ENCODE measurements around the gene C1QTNF9B.

C1QTNF9B gene

GRCh38 chr13:23921451-23921888, 24.2 kb upstream of the C1QTNF9B start:
- Histone ChIP-seq H3K4me1 (ENCODE audit: control insufficient read depth, insufficient read depth, low read length) (no peaks in the 10 kb centered on the region), H3K27ac (ENCODE audit: insufficient read depth, low read depth, low read length, poor library complexity, severe bottlenecking) (no peak overlapping the region), H3K27me3 (ENCODE audit: control insufficient read depth, insufficient read depth, low read length, poor library complexity, severe bottlenecking) (no peaks in the 10 kb centered on the region), H3K9me3 (ENCODE audit: control insufficient read depth, low read length) (no peaks in the 10 kb centered on the region), H3K4me3 (ENCODE audit: insufficient read depth, low read depth, low read length) (no peak overlapping the region), H3K36me3 (ENCODE audit: control insufficient read depth, insufficient read depth, low read length) (no peaks in the 10 kb centered on the region)
- 10 to 20% methylated on average over 2 of the region's 2 CpGs for WGBS, 2 experiments

- no peaks in the 10 kb centered on the region for H3K27me3 ChIP-seq (ENCODE audit: control insufficient read depth, insufficient read depth, low read length, poor library complexity, severe bottlenecking)
- WGBS, 2 experiments: 95% methylated on average over 1 of the region's 1 CpG; no CpG with 5 or more reads in 1 of the 2 experiments
- H3K4me3 ChIP-seq (ENCODE audit: insufficient read depth, low read depth, low read length): no peak overlapping the region
Observed at GRCh38 chr13:23919006-23919405, 21.7 kb upstream of the C1QTNF9B start.

GRCh38 chr13:23918208-23918607, 20.9 kb upstream of the C1QTNF9B start:
- H3K36me3 ChIP-seq (ENCODE audit: control insufficient read depth, insufficient read depth, low read length): no peaks in the 10 kb centered on the region
- no peaks in the 10 kb centered on the region for H3K4me1 ChIP-seq (ENCODE audit: control insufficient read depth, insufficient read depth, low read length)
- H3K27ac ChIP-seq (ENCODE audit: insufficient read depth, low read depth, low read length, poor library complexity, severe bottlenecking): no peak overlapping the region
- no peak overlapping the region for H3K4me3 ChIP-seq (ENCODE audit: insufficient read depth, low read depth, low read length)
- H3K9me3 ChIP-seq (ENCODE audit: control insufficient read depth, low read length): no peaks in the 10 kb centered on the region
- 88 to 89% methylated on average over 2 of the region's 2 CpGs for WGBS, 2 experiments
- H3K27me3 ChIP-seq (ENCODE audit: control insufficient read depth, insufficient read depth, low read length, poor library complexity, severe bottlenecking): no peaks in the 10 kb centered on the region

More at GRCh38 chr13:23919006-23919405, 21.7 kb upstream of the C1QTNF9B start:
- no peak overlapping the region for H3K27ac ChIP-seq (ENCODE audit: insufficient read depth, low read depth, low read length, poor library complexity, severe bottlenecking)
- H3K9me3 ChIP-seq (ENCODE audit: control insufficient read depth, low read length): no peaks in the 10 kb centered on the region
- no peaks in the 10 kb centered on the region for H3K4me1 ChIP-seq (ENCODE audit: control insufficient read depth, insufficient read depth, low read length)
- H3K36me3 ChIP-seq (ENCODE audit: control insufficient read depth, insufficient read depth, low read length): no peaks in the 10 kb centered on the region

- WGBS, 2 experiments: 88 to 95% methylated on average over 2 of the region's 3 CpGs
- H3K4me1 ChIP-seq (ENCODE audit: control insufficient read depth, insufficient read depth, low read length): no peaks in the 10 kb centered on the region
Observed at GRCh38 chr13:23915308-23915707, 18.0 kb upstream of the C1QTNF9B start.

GRCh38 chr13:23912469-23912868, 15.2 kb upstream of the C1QTNF9B start:
- no peaks in the 10 kb centered on the region for H3K4me1 ChIP-seq (ENCODE audit: control insufficient read depth, insufficient read depth, low read length)
- H3K9me3 ChIP-seq (ENCODE audit: control insufficient read depth, low read length): no peaks in the 10 kb centered on the region
- no peak overlapping the region for H3K4me3 ChIP-seq (ENCODE audit: insufficient read depth, low read depth, low read length)
- H3K36me3 ChIP-seq (ENCODE audit: control insufficient read depth, insufficient read depth, low read length): no peaks in the 10 kb centered on the region
- H3K27ac ChIP-seq (ENCODE audit: insufficient read depth, low read depth, low read length, poor library complexity, severe bottlenecking): no peak overlapping the region
- no peaks in the 10 kb centered on the region for H3K27me3 ChIP-seq (ENCODE audit: control insufficient read depth, insufficient read depth, low read length, poor library complexity, severe bottlenecking)
- WGBS, 2 experiments: 73 to 86% methylated on average over 1 of the region's 1 CpG

More at GRCh38 chr13:23915308-23915707, 18.0 kb upstream of the C1QTNF9B start:
- H3K4me3 ChIP-seq (ENCODE audit: insufficient read depth, low read depth, low read length): no peak overlapping the region
- H3K36me3 ChIP-seq (ENCODE audit: control insufficient read depth, insufficient read depth, low read length): no peaks in the 10 kb centered on the region
- H3K27ac ChIP-seq (ENCODE audit: insufficient read depth, low read depth, low read length, poor library complexity, severe bottlenecking): no peak overlapping the region
- no peaks in the 10 kb centered on the region for H3K27me3 ChIP-seq (ENCODE audit: control insufficient read depth, insufficient read depth, low read length, poor library complexity, severe bottlenecking)
- no peaks in the 10 kb centered on the region for H3K9me3 ChIP-seq (ENCODE audit: control insufficient read depth, low read length)

GRCh38 chr13:23909606-23910005, 12.3 kb upstream of the C1QTNF9B start:
- Histone ChIP-seq H3K36me3 (ENCODE audit: control insufficient read depth, insufficient read depth, low read length) (no peaks in the 10 kb centered on the region), H3K4me3 (ENCODE audit: insufficient read depth, low read depth, low read length) (no peak overlapping the region), H3K27me3 (ENCODE audit: control insufficient read depth, insufficient read depth, low read length, poor library complexity, severe bottlenecking) (no peaks in the 10 kb centered on the region), H3K9me3 (ENCODE audit: control insufficient read depth, low read length) (no peaks in the 10 kb centered on the region), H3K27ac (ENCODE audit: insufficient read depth, low read depth, low read length, poor library complexity, severe bottlenecking) (no peak overlapping the region), H3K4me1 (ENCODE audit: control insufficient read depth, insufficient read depth, low read length) (no peaks in the 10 kb centered on the region)

- H3K9me3 ChIP-seq (ENCODE audit: control insufficient read depth, low read length): no peaks in the 10 kb centered on the region
- H3K27ac ChIP-seq (ENCODE audit: insufficient read depth, low read depth, low read length, poor library complexity, severe bottlenecking): no peak overlapping the region
- 98% methylated on average over 2 of the region's 2 CpGs for WGBS, 2 experiments
Observed at GRCh38 chr13:23905766-23906165, 8.5 kb upstream of the C1QTNF9B start.

GRCh38 chr13:23903906-23904280, 6.6 kb upstream of the C1QTNF9B start:
- WGBS, 2 experiments: 40 to 45% methylated on average over 15 to 16 of the region's 16 CpGs

More at GRCh38 chr13:23905766-23906165, 8.5 kb upstream of the C1QTNF9B start:
- H3K36me3 ChIP-seq (ENCODE audit: control insufficient read depth, insufficient read depth, low read length): no peaks in the 10 kb centered on the region
- H3K27me3 ChIP-seq (ENCODE audit: control insufficient read depth, insufficient read depth, low read length, poor library complexity, severe bottlenecking): peaks cover 21% of the 10 kb centered on the region
- H3K4me3 ChIP-seq (ENCODE audit: insufficient read depth, low read depth, low read length): no peak overlapping the region
- no peaks in the 10 kb centered on the region for H3K4me1 ChIP-seq (ENCODE audit: control insufficient read depth, insufficient read depth, low read length)

GRCh38 chr13:23902975-23903905, 5.9 kb upstream of the C1QTNF9B start:
- peaks cover 21% of the 10 kb centered on the region for H3K27me3 ChIP-seq (ENCODE audit: control insufficient read depth, insufficient read depth, low read length, poor library complexity, severe bottlenecking)
- peak overlapping the region; percentile 11 for H3K4me3 ChIP-seq (ENCODE audit: insufficient read depth, low read depth, low read length)
- H3K4me1 ChIP-seq (ENCODE audit: control insufficient read depth, insufficient read depth, low read length): no peaks in the 10 kb centered on the region
- no peaks in the 10 kb centered on the region for H3K9me3 ChIP-seq (ENCODE audit: control insufficient read depth, low read length)
- WGBS, 2 experiments: 35 to 37% methylated on average over 66 to 67 of the region's 67 CpGs
- H3K27ac ChIP-seq (ENCODE audit: insufficient read depth, low read depth, low read length, poor library complexity, severe bottlenecking): no peak overlapping the region
- no peaks in the 10 kb centered on the region for H3K36me3 ChIP-seq (ENCODE audit: control insufficient read depth, insufficient read depth, low read length)

More at GRCh38 chr13:23903906-23904280, 6.6 kb upstream of the C1QTNF9B start:
- no peaks in the 10 kb centered on the region for H3K9me3 ChIP-seq (ENCODE audit: control insufficient read depth, low read length)
- H3K36me3 ChIP-seq (ENCODE audit: control insufficient read depth, insufficient read depth, low read length): no peaks in the 10 kb centered on the region
- no peak overlapping the region for H3K27ac ChIP-seq (ENCODE audit: insufficient read depth, low read depth, low read length, poor library complexity, severe bottlenecking)
- H3K27me3 ChIP-seq (ENCODE audit: control insufficient read depth, insufficient read depth, low read length, poor library complexity, severe bottlenecking): peaks cover 21% of the 10 kb centered on the region
- no peaks in the 10 kb centered on the region for H3K4me1 ChIP-seq (ENCODE audit: control insufficient read depth, insufficient read depth, low read length)
- peak overlapping the region; percentile 11 for H3K4me3 ChIP-seq (ENCODE audit: insufficient read depth, low read depth, low read length)

- WGBS, 2 experiments: 92 to 96% methylated on average over 4 of the region's 4 CpGs
- Histone ChIP-seq H3K4me1 (ENCODE audit: control insufficient read depth, insufficient read depth, low read length) (no peaks in the 10 kb centered on the region), H3K36me3 (ENCODE audit: control insufficient read depth, insufficient read depth, low read length) (no peaks in the 10 kb centered on the region), H3K9me3 (ENCODE audit: control insufficient read depth, low read length) (no peaks in the 10 kb centered on the region), H3K27ac (ENCODE audit: insufficient read depth, low read depth, low read length, poor library complexity, severe bottlenecking) (no peak overlapping the region), H3K4me3 (ENCODE audit: insufficient read depth, low read depth, low read length) (no peak overlapping the region), H3K27me3 (ENCODE audit: control insufficient read depth, insufficient read depth, low read length, poor library complexity, severe bottlenecking) (peaks cover 21% of the 10 kb centered on the region)
Observed at GRCh38 chr13:23901365-23901764, 4.1 kb upstream of the C1QTNF9B start.
